NT2/D1 (cell line): ENCODE data around the gene PRPS1.

Experiments
- SUZ12 ChIP-seq: IDR thresholded peaks from 2 replicates; pipeline ENCODE4 v1.6.1; 2011; ENCODE audit not compliant: insufficient read length, insufficient read depth; ENCODE audit errors: extremely low read depth
- YY1 ChIP-seq: IDR thresholded peaks from 2 replicates; pipeline ENCODE4 v1.6.1; 2011; ENCODE audit not compliant: insufficient read length, insufficient read depth
- ZNF274 ChIP-seq: IDR thresholded peaks from 2 replicates; pipeline ENCODE4 v1.6.1; 2011; ENCODE audit warnings: mild to moderate bottlenecking, low read depth, low read length

GRCh38 chrX:107619885-107620322, 8.4 kb upstream of the PRPS1 start:
- TF ChIP-seq YY1 (no peak), SUZ12 (no peak), ZNF274 (no peak)
